GM23338 (cell line): ENCODE results near the gene NR1H3. TPM values are rescaled to one million over a fixed set of nuclear protein-coding genes. Genes with fewer than 3 reads are reported as not detected.

Source experiments
- ATAC-seq: fragments of 200-7000 bp; cut with Tn5 transposase; 3 replicates; pipeline ENCODE4 v1.9.1; 2020
- DNase-seq: peaks from one replicate; pipeline ENCODE4 v3.0.0-alpha.2; 2015; ENCODE audit warnings: low spot score
- H2AFZ ChIP-seq: fragments of 200-600 bp; sonication (generic); 2 replicates; pipeline ENCODE4 v1.8.0; 2016; ENCODE audit warnings: antibody characterized with exemption, mild to moderate bottlenecking, moderate library complexity
- H3F3A ChIP-seq: fragments of 200-600 bp; sonication (generic); replicated peaks from 2 replicates; pipeline ENCODE4 v1.8.0; 2017; ENCODE audit warnings: antibody characterized with exemption, mixed run types, low read depth
- H3K27ac ChIP-seq: fragments of 200-600 bp; sonication (generic); 2 replicates; pipeline ENCODE4 v1.6.1; 2016; ENCODE audit warnings: low read depth
- H3K27me3 ChIP-seq: fragments of 200-600 bp; sonication (generic); 2 replicates; pipeline ENCODE4 v1.8.0; 2016; ENCODE audit warnings: mild to moderate bottlenecking, mixed run types, moderate library complexity; ENCODE audit not compliant: insufficient read depth
- H3K36me3 ChIP-seq: fragments of 200-600 bp; sonication (generic); 2 replicates; pipeline ENCODE4 v1.8.0; 2016; ENCODE audit warnings: mild to moderate bottlenecking; ENCODE audit not compliant: insufficient read depth
- H3K4me1 ChIP-seq: fragments of 200-600 bp; sonication (generic); 2 replicates; pipeline ENCODE4 v1.8.0; 2016; ENCODE audit warnings: mild to moderate bottlenecking, moderate library complexity; ENCODE audit not compliant: insufficient read depth
- H3K4me2 ChIP-seq: fragments of 200-600 bp; sonication (generic); 2 replicates; pipeline ENCODE4 v1.7.1; 2017; ENCODE audit warnings: mixed run types
- H3K4me3 ChIP-seq: fragments of 200-600 bp; sonication (generic); 2 replicates; pipeline ENCODE4 v1.6.1; 2016; ENCODE audit warnings: mixed run types
- H3K79me2 ChIP-seq: fragments of 200-600 bp; sonication (generic); replicated peaks from 2 replicates; pipeline ENCODE4 v1.8.0; 2017; ENCODE audit warnings: mild to moderate bottlenecking; ENCODE audit not compliant: insufficient read depth
- H3K9me2 ChIP-seq: fragments of 200-600 bp; sonication (generic); 2 replicates; pipeline ENCODE4 v1.8.0; 2017; ENCODE audit not compliant: insufficient read depth
- H4K20me1 ChIP-seq: fragments of 200-600 bp; sonication (generic); replicated peaks from 2 replicates; pipeline ENCODE4 v1.8.0; 2017; ENCODE audit warnings: mild to moderate bottlenecking; ENCODE audit not compliant: insufficient read depth
- H3K27ac Mint-ChIP-seq: 2 replicates; pipeline ENCODE4 v1.8.0; 2020; ENCODE audit warnings: inconsistent platforms, mild to moderate bottlenecking, moderate library complexity, mixed read lengths
- H3K27me3 Mint-ChIP-seq: 3 replicates; pipeline ENCODE4 v1.8.0; 2022; ENCODE audit warnings: low read depth, mild to moderate bottlenecking, moderate library complexity, mixed read lengths, inconsistent platforms; ENCODE audit not compliant: insufficient read depth, poor library complexity
- H3K36me3 Mint-ChIP-seq: 3 replicates; pipeline ENCODE4 v1.8.0; 2021; ENCODE audit warnings: low read depth, mild to moderate bottlenecking, inconsistent platforms, moderate library complexity, mixed read lengths
- H3K4me1 Mint-ChIP-seq: 3 replicates; pipeline ENCODE4 v1.8.0; 2020; ENCODE audit warnings: mild to moderate bottlenecking, inconsistent platforms, mixed read lengths
- H3K4me3 Mint-ChIP-seq: 3 replicates; pipeline ENCODE4 v1.8.0; 2021; ENCODE audit warnings: moderate library complexity, mild to moderate bottlenecking, inconsistent platforms, mixed read lengths
- H3K9me3 Mint-ChIP-seq: 3 replicates; pipeline ENCODE4 v1.8.0; 2020; ENCODE audit warnings: moderate library complexity, mild to moderate bottlenecking, inconsistent platforms, mixed read lengths
- CREB1 ChIP-seq: fragments of 250-450 bp; sonication (Bioruptor Pico); IDR thresholded peaks from 2 replicates; pipeline ENCODE4 v1.5.0; 2020; ENCODE audit warnings: low read depth, mild to moderate bottlenecking, moderate library complexity
- CTCF ChIP-seq, 2 experiments: fragments of 200-600 bp in 1 of 2; sonication (generic) in 1 of 2; conservative IDR thresholded peaks; 2 replicates each; pipeline versions ENCODE4 v1.5.1 to v1.6.1; 2016 to 2017; ENCODE audit warnings: antibody characterized with exemption in 2 of 2, low read depth in 2 of 2, mild to moderate bottlenecking in 2 of 2, moderate library complexity in 1 of 2
- ETS1 ChIP-seq: IDR thresholded peaks from 2 replicates; pipeline ENCODE4 v1.6.1; 2016; ENCODE audit warnings: antibody characterized with exemption
- EZH2 ChIP-seq: fragments of 200-600 bp; sonication (generic); IDR thresholded peaks from one replicate; pipeline ENCODE4 v1.8.0; 2017; ENCODE audit warnings: antibody characterized with exemption, mild to moderate bottlenecking, low read depth; ENCODE audit not compliant: unreplicated experiment
- EZH2phosphoT487 ChIP-seq: fragments of 200-600 bp; sonication (generic); IDR thresholded peaks from one replicate; pipeline ENCODE4 v1.8.1; 2018; ENCODE audit warnings: antibody characterized with exemption; ENCODE audit not compliant: unreplicated experiment
- JUNB ChIP-seq: IDR thresholded peaks from one replicate; pipeline ENCODE4 v1.6.1; 2016; ENCODE audit warnings: antibody characterized with exemption; ENCODE audit not compliant: unreplicated experiment
- NANOG ChIP-seq: IDR thresholded peaks from 2 replicates; pipeline ENCODE4 v1.6.1; 2016; ENCODE audit warnings: antibody characterized with exemption, borderline replicate concordance
- POLR2AphosphoS5 ChIP-seq: IDR thresholded peaks from 2 replicates; pipeline ENCODE4 v1.6.1; 2016; ENCODE audit warnings: antibody characterized with exemption, low read depth
- ZNF114 ChIP-seq: fragments of 250-450 bp; sonication (Bioruptor Pico); IDR thresholded peaks from 2 replicates; pipeline ENCODE4 v1.5.0; 2020; ENCODE audit warnings: mild to moderate bottlenecking, moderate library complexity
- ZNF331 ChIP-seq: fragments of 250-450 bp; sonication (Bioruptor Pico); IDR thresholded peaks from 2 replicates; pipeline ENCODE4 v1.5.0; 2020; ENCODE audit warnings: low read depth, mild to moderate bottlenecking, moderate library complexity
- ZNF462 ChIP-seq: fragments of 250-450 bp; sonication (Bioruptor Pico); IDR thresholded peaks from 2 replicates; pipeline ENCODE4 v1.5.0; 2020; ENCODE audit warnings: mild to moderate bottlenecking, moderate library complexity
- polyA plus RNA-seq: library from polyadenylated mRNA; unstranded; fragments of >200 nt; fragmentation: Nextera tagmentation; extraction: Ambion mirVana; gene quantifications from 2 replicates; pipeline ENCODE4 v1.2.1, GENCODE V29; 2016
- total RNA-seq: library from RNA; depleted of rRNA; stranded (reverse); fragments of >200 nt; shearing (Covaris generic); gene quantifications from 2 replicates; pipeline ENCODE4 v1.2.3, GENCODE V29; 2014

The NR1H3 gene
- total and polyA plus RNA-seq, 2 experiments from 2014 or later: 16.5 to 23.7 TPM

GRCh38 chr11:47248304-47248663, 9.5 kb upstream of the NR1H3 start (continued):
- TF ChIP-seq ZNF462 (CRISPR knock-in tag) (no peak), JUNB (no peak), EZH2phosphoT487 (no peak), POLR2AphosphoS5 (no peak), NANOG (no peak), ZNF114 (CRISPR knock-in tag) (no peak)

- peaks cover 10% of the 10 kb centered on the region for H3K4me1 ChIP-seq
- peak; percentile 95 for ATAC-seq
- peaks cover 15% of the 10 kb centered on the region for H3K27me3 Mint-ChIP-seq
Measured at GRCh38 chr11:47248664-47249377, 9.0 kb upstream of the NR1H3 start, which contains the start of gene ACP2. ACP2 (minus strand) TSS chr11:47248814; CDS start chr11:47248789, 25 bp downstream.

More at GRCh38 chr11:47248664-47249377, 9.0 kb upstream of the NR1H3 start, which contains the start of gene ACP2:
- TF ChIP-seq ZNF331 (CRISPR knock-in tag): no peak
- TF ChIP-seq ZNF114 (CRISPR knock-in tag): peak; percentile 74; the same call in 1 of the 2 replicates
- peak; percentile 96 for TF ChIP-seq POLR2AphosphoS5
- TF ChIP-seq EZH2: no peak
- peak; percentile 88 for TF ChIP-seq ETS1
- peak; percentile 84 for TF ChIP-seq CREB1 (CRISPR knock-in tag)
- TF ChIP-seq CTCF (conservative IDR thresholded peaks at IDR 0.05; ENCODE audit: low read depth in 2 of 2): peak in 1 of 2 experiments; percentile 47; a peak in 3 of 4 replicates
- no peak for TF ChIP-seq EZH2phosphoT487
- Histone ChIP-seq H3K4me2 (peak within 1 kb of the TSS; percentile 99), H3K9me2 (no peaks in the 10 kb centered on the region), H3K36me3 (no peaks in the 10 kb centered on the region), H3K27me3 (no peaks in the 10 kb centered on the region), H3K4me3 (peak within 1 kb of the TSS; percentile 99), H3K27ac (peak within 1 kb of the TSS; percentile 95), H3F3A (no peaks in the 10 kb centered on the region), H4K20me1 (no peaks in the 10 kb centered on the region), H2AFZ (peak within 1 kb of the TSS; percentile 100), H3K79me2 (peaks cover 19% of the 10 kb centered on the region)
- Mint-ChIP-seq H3K4me3 (peak within 1 kb of the TSS; percentile 99), H3K9me3 (no peaks in the 10 kb centered on the region), H3K4me1 (peaks cover 11% of the 10 kb centered on the region), H3K27ac (peak within 1 kb of the TSS; percentile 100), H3K36me3 (peaks cover 24% of the 10 kb centered on the region)
- DNase-seq: peak; percentile 96
